NB4 (cell line): Measurements from ENCODE around the gene ALG1.

Experiments
- CTCF ChIP-seq: IDR thresholded peaks from one replicate; pipeline ENCODE4 v1.5.1; 2012; ENCODE audit warnings: low read depth, low read length
- MAX ChIP-seq: IDR thresholded peaks from 2 replicates; pipeline ENCODE4 v1.6.1; 2011; ENCODE audit warnings: low read depth, low read length
- MYC ChIP-seq: IDR thresholded peaks from 2 replicates; pipeline ENCODE4 v1.6.1; 2011; ENCODE audit warnings: low read depth, low read length
- POLR2A ChIP-seq: IDR thresholded peaks from 2 replicates; pipeline ENCODE4 v1.6.1; 2011; ENCODE audit warnings: mild to moderate bottlenecking; ENCODE audit not compliant: insufficient read length; ENCODE audit errors: extremely low read depth

- TF ChIP-seq CTCF (no peak), MYC (no peak), POLR2A (no peak), MAX (no peak)
Observed at GRCh38 chr16:5044011-5044540, 27.6 kb upstream of the ALG1 start.
